Fibroblast of peridontal ligament (primary cell): ENCODE data around the gene BTG2.

Experiments used
- DNase-seq: peaks from one replicate; pipeline ENCODE4 v3.0.0-alpha.2; 2010; ENCODE audit errors: extremely low read depth

The BTG2 gene

DNA sequence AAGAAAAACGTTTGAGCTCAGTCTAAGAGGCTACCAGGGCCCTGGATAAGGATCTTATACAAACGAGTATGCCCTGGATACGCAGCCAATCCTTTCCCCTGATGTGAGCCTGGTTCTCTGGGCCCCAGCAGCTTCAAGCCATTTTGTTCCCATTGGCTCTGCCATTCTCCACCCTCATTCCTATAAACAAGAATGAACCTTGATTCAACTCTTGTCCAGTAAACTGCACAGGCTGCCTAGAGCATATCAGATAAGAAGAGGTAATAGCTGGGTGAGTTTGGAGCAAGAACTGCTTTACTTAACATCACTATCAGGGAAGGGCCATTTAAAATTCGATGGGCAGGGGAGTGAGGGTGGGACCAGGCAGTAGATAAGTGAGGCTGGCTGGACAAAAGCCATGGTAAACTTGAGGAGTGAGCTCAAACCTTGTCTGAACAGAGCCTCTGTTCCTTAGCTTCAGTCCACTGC, 11.3 kb downstream of the BTG2 start:
- DNase-seq: no peak

DNA sequence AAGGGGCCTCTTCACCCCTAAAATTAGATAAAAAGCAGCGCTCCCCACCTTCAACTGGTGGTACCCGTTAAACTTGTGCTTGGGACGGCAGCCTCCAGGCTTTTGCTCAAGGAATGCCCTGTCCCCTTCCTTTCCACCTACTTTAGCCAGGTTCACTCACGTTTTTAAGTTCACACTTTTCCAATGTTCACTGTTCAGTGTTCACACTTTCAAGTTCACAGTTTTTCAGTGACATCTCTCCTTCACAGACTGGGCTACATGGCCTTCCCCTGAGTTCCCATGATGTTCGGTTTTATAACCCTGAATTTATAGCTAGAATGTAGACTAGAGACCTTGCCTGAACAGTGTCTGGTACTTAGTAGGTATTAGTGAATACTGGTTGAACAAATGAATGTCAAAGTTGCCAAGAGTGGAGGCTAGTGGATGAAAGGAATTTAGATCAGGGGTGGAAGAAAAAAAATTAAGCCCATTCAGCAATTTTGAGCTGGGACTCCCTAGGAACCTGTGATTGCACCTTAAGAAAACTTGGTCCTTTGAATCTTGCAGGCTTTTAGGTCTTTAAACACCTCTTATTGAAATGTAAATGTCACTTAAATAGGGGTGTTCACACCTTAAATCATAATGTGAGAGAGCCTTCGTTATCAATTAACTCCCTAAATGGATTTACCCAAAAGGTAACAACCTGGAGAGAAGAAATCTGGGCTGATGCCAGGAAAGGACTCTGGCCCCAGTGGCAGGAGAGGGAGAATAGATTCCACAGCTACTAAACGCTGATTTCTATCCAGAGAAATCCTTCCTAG, 12.3 kb downstream of the BTG2 start:
- no peak for DNase-seq

DNA sequence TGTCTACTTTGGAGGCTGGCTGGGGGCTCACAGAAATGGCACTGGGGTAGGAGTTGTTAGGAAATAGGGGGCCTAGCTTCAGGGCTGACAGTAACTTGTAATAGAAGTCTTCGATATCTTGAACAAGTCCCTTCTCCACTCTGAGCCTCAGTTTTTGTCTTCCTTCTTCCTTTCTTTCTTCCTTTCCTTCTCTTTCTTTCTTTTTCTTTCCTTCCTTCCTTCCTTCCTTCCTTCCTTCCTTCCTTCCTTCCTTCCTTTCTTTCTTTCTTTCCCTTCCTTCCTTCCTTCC, 12.9 kb downstream of the BTG2 start:
- no peak for DNase-seq

DNA sequence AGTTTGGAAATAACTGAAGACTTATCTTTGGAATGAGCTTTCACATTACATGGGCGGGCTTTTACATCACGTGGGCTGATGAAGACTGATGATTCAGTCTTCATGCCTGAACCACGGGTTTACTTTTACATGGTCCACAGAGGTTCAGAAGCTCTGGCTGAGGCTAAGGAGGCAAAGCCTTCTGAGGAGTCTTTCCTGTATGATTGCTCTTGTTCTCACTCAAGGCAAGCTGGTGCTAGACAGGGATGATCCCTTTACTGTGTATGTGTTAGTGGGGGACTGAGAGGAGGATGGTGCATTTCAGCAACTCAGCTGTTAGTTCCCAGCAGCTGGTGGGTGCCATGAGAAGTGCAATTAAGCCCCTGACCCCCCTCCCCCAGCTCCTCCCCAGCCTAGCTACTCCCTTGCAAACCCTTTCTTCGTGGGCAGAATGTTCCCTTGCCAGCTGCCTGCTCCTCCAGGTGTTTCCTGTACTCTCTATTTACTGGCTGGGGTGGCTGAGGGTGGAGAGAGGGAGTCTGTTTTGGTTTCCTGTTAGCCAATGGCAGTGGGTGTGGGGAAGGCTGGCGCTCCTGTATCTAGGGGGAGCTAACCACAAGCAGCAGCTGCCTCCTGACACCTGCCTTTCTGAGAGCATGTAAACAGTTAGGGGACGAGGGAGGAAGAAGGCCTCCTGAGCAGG, 15.4 kb downstream of the BTG2 start:
- peak; percentile 42 for DNase-seq

DNA sequence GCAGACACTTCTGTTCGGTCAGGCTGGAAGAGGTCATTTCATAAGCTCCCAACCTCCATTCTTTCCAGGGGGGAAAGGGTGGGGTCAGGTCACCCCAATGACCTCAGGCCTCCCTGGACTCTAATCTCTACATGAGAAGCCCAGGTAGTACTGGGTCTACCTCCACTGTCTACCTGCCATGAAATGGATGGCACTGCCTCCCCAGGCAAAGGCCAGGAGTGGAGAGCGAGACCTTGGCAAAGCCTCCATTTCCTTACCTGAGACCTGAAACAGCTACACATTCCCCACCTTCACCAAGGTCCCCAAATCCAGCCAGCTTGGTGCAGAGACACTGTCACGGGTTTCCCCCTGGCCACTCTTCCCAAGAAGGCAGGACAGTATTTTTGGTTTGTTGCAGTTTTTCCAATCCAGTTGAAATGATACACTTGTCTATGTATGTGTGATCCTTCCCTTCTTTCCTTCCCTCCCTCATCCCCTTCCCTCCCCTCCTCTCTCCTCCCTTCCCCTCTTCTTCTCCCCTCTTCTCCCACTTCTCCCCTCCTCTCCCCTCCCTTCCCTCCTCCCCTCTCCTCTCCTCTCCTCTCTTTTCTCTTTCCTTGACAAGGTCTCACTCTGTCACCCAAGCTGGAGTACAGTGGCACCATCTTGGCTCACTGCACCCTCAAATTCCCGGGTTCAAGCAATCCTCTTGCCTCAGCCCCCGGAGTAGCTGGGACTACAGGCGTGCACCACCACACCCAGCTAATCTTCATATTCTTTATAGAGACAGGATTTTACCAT, 16.1 kb downstream of the BTG2 start:
- DNase-seq: no peak

DNA sequence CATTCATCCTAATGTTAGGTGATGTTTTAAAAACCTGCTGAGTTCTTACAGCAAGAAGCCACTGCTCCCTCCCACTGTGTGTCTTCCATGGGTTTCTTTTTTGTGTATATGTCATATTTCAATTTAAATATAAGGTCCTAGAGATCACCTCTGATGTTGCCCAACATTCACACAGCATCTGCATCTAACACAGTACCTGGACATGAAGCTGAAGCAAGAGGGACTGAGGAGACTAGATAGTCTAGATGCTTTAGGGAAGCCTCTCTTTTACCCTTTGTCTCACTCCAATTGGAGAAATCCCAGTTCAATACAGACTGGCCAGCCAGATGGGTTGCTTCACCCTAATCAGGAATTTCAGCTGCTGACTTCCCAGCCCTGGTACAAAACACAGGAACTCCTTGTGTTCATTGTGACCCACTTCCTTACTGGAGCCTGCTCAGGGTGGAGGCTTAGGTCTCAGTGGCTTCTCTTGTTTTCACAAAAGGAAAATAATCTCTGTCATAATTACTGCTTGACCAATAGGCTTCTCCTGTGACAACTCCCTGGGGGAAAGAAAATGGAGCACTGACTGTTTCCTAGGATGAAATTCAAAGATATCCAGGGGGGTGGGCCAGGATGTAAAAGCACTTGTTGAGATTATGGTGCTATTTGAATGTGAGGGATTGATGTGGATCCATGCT, 17.3 kb downstream of the BTG2 start:
- DNase-seq: no peak

DNA sequence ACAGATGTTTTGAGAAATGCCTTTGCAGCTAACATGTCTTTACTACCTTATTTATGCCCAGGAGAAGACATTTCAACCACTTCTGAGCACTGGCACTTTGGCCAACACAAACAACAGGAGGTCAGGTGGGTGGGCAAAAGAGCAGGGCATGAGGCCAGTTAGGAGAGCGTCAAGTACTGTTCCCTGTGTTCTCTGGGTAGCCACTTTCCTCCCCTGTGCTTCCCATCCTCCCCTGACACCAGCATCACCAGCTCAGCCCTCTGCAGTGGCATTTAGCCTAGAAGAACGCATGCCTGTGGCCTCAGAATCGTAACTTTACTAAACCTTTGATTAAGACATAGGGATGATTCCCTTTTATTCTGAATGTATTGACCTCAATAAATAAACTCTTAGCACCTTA, 18.3 kb downstream of the BTG2 start:
- no peak for DNase-seq

DNA sequence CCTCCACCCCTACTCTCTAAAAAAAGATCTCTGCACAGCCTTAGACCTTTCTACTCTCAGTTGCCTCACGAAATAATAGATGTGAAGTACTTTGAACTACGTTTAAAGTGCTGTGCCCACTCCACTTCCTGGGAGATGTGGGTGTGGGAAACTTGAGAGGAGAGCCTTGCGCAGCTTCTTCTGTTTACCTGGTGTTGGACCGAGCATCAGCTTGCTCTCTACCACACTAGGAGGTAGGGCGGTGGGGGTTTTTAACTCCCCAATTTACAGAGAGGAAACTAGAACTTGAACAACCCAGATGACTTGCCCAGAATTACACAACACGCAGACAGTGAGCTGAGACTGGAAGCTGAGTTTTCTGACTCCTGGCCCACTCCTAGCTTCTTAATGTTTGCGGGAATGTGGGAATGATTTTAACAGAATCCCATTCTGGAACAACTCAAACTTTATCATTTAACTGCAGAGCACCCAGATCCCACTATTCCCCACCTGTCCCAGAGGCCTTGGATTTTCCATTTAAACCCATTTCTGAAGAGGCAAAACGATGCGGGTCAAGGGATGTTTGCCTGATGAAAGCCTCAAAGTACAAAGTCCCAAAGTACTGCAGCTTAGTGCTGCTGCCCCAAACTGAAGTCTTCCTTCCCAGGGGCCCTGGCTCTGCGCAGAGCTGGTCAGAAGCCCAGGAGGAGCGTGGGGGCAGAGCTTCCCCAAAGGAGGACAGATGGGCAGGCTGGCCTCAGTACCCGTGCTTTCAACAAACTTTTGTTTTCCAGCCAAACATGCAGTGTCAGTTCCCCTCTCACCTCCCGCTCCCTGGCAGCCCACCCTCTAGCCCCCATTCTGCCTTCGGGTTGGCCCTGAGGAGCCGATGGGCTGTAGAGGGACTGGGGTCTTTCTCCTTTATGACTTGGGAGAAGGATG, 19.0 kb downstream of the BTG2 start:
- DNase-seq: no peak

DNA sequence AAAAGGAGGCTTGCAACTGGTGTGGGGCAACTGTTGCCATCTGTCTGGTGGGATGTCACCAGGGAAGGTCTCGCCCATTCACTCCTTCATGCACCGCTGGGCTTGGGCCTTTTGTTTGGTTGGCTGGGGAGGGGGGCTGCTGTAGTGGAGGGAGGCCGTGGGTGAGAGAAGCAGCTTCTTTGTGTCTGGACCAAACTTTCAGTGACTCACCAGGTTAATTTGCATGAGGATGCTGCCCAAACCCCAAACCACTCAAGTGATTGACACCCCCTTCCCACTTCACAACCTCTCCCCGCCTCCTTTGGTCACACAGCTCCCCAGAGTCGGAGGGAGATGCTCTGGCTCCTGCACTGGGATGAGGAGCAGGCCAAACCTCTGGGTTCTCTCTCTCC, 19.7 kb downstream of the BTG2 start:
- no peak for DNase-seq

DNA sequence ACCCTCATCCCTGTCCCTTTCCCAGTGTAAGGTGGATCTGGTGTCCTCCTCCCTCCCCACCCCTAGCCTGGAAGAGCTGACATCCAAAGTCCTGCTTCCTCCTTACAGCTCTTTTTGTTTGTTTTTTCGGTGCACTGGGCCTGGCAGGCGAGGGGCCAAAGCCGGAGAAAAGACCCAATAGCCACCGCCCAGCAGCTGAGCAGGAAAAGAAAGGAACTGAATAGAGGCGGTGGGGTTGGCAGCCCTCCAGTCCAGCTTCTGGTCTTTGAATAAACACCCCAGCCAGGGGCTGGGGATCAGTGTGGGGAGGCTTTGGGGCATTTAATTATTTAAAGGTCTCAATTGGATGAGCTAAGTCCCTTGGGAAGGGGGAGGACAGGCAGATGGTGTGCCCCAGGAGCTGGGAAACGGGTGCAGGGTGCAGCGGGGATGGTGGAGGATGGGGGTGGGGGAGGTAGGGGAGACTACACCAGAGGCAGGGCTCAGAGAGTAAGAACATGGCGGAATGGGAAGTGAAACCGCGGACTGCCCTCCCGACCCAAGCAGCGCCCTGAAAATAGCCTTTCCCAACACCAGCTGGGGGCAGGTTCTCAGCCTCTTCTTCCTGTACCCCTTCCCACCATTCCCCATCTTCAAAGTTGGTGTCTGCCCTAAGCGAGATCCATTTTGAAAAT, 20.2 kb downstream of the BTG2 start:
- no peak for DNase-seq

DNA sequence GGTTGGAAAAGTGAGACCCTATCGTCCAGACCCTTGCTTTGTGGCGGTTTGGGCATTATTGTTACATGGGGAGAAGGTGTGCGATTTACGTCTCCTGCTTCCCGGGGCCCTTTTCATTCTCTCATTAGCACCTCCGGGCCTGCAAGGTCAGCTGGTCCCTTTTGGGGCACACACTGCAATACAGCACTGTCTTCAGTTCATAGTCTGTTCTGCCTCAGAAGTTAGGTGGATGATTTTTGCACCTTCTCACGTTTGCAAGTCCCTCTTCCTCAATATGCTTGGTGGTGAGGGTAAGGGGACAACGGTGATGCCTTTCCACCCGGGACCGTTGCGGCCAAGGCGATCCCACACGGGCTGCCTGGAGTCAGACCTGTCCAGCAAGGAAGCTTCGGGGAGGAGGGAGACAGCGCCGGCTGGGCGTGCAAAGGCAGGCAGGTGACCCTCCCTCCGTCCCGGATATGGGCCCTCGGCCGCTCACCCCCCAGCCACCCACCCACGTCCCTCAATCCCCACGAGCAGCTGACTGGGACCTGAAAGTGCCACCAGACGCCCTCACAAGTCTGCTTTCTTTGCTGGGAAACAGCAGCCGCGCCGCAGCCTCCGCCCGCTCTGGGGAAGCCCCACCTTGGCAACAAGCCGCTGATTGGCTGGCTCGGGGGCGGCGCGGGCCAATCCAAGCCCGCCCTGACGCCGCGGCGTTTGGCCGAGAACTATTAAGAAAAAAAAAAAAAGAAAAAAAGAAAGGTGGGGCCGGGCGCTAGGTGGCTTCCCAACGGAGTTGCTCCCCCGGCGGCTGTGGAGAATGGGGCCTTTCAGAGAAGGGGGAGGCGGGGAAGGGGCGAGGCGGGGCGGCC, 21.7 kb downstream of the BTG2 start:
- peak; percentile 70 for DNase-seq

DNA sequence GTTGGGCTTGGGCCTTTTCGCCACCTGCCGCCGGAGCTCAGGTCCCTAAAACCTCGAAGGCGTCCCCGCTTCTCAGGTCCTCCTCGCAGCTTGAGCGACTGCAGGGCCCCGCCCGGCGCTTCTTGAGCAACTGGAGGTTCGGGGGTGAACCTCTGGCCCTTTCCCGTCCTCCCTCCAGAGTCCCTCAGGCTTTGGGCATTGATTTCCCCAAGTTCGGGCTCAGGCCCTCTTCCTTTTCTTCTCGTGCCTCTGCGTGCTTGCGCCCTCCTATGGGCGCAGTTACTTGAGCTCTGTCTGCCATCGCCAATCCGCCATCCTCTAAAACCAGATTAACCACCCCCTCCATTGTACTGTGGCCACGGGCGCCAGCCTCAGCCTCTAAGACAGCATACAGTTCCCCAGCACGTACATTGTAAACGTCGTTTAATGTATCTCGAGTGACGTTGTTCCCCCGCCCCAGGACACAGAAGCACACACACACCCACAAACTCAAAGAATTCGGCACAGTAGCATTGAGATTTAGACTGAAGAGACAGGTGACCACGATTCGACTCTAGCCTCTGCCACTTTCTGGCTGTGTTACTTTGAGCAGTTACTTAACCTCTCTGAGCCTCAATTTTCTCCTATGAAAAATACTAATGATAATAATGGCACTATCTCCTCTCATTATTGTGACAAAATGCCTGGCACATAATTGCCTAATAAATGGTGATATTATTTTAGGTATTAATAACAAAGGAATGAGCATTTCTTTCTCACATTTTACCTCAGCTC, 22.6 kb downstream of the BTG2 start:
- peak; percentile 51 for DNase-seq

DNA sequence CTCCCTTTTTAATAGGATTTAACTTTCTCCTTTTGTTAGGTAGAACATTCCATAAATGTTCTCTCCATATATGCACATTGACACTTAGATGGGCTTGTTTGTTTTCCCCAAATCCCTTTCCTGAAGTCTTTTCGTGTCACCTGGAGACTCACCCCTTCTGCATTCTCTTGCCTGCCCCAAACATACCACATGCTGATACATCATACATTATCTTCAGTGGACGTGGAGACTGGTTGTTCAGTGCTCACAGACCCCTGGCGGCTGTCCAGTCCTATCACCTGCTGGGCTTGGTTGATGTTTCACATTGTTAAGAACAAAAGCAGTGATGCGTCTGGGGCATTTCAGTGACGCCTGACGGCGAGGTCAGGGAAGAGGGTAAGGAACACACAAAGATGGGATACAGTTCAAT, 23.4 kb downstream of the BTG2 start:
- no peak for DNase-seq

DNA sequence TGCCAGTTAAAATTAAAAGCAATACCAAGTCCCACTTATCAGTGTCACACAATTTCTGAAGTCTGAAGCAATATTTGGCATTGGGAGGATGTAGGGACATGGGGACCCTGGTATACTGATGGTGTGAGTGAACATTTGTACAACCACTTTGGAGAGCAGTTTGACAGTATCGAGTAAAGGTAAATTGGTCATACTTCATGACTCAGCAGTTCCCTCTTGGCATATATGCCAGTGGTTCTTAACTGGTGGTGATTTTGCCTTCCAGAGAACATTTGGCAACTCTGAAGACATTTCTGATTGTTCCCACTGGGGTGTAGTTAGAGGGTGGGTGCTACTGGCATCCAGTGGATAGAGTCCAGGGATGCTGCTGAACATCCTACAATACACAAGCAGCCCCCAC, 25.9 kb downstream of the BTG2 start:
- no peak for DNase-seq

DNA sequence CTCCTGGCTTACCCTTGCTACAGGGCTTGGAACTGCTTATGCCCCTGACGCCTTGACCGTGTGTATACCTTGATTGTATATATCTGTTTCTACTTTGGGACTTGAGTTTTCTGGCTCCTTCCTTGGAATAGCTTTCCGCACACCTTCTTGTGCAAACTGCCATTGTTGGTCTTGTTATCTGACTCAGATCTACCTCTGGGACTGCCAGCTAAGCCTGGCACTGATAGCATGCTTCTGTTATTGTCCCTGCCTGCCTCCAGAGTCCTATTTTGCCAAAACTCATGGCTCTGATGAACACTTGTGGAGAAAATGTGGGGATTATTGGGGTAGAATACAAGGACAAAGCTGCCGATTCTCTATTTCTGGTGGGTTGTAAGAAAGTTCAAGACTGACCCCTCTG, 30.2 kb downstream of the BTG2 start:
- no peak for DNase-seq

DNA sequence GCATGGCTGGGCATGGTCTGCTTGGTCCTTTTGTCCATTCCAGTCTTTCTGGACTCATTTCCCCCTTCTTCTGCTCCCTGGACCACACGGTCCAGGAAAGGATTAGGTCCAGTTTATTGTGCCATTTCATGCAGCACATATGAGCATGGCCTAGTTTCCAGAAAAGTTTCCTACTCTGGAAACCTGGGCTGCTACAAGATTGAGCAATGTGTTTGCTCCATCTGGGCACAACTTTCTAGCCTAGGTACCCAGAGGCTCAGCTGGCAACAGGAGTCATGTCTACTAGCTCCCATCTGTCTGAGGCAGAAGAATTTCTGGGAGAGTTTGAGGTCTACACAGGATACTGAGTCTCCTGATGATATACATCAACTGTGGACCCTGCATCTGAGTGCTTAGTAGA, 30.8 kb downstream of the BTG2 start:
- DNase-seq: no peak

DNA sequence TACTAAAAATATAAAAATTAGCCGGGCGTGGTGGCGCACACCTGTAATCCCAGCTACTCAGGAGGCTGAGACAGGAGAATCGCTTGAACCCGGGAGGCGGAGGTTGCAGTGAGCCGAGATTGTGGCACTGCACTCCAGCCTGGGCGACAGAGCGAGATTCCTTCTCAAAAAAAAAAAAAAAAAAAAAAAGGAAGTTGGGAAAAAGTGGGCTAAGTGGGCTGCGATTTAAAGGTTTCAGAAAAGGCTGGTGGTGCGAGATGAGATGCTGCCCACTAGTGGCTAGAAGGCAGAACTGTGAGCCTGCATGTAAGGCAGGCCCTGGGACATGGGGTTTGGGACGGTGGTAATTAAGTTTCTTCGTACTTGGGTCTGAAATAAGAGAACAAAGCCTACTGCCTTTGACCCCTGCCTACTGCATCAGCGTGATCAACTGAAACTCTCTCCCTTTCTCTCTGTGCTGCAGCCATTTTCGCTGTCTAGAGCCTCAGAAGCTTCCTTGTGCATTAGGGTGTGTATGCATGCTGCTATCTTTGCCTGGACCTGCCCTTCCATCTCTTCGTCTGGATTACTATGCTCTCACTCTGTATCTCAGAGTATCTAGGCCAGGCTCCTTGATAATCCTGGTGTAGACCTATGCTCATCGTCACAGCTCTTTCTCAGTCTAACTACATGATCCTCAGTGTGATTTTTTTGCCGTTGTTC, 33.2 kb downstream of the BTG2 start:
- DNase-seq: peak; percentile 70

DNA sequence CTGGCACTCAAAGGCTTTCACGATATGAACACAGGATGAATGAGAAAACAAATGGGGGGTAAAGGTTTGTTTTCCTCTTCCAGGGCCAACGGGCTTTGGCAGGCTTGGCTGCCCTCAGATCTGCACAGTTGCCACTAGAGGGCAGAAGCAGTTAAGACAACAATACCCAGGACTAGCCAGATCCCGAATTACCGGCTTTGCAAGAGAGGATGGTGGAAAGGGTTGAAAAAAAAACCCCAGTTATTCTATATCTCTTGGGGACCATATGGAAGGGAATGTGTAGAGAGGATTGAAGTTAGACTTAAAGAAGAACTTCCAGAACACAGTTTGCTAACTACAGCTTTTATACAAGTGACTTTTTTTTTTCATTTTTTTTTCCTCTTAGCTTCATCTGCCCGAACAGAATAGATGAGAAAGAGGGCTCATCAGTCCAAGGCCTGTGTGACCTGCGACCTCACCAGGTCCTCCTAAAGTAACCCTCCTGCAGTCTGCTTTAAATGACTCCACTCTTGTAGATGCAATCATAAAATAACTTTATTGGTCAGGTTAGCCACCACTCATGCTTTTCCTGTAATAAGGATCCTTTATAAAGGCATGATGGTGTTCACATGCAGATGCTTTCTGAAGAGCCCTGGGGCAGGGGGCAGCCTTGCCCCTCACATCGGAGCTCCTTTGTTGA, 34.9 kb downstream of the BTG2 start:
- DNase-seq: peak; percentile 87
